ENCODE results near the gene PCID2. TPM values are rescaled to one million over a fixed set of nuclear protein-coding genes. Genes with fewer than 3 reads are reported as not detected.

PCID2 gene
- total and polyA plus RNA-seq, 2 of the 13 experiments (the other 11 are each of a cell fraction or from before 2014, with no cell fraction given), result 65.0 to 111 TPM

DNA sequence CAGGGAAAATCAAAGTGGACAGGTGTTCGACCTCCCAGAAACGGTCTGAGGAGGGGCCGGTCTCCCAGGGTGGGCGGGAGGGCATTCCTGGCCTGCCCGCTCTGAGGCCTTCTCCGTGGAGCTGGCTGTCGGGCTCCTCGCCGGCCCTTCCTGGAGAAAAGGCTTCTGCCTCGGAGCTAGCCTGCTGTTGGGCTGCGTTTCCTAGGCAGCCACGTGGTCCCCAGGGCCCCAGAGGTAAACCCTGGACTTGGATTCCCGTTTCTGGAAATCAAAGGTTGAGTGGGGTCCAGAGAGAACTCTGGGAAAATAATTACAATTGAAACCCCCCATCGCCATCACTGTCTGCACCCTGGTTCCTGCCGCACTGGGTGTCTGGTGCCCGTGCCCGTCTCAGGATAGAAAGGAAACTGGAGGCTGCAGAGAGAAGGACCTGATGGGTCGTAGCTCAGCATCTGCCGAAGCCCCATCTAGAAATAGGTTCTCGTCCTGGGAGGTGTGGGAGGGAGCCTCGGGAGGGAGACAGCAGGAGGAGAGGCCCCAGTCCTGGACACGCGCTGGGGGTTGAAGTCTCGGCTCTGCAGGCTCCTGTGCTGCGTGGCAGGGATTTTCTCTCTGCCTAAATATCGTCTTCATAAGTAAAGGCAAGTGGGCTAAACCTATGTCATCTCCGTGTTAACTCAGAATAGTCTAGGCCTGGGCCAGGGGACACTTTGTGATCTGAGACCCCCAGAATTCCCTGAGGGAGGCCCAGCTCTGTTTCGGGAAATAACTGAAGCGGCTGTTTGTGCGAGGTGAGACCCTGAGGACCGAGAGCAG, 57.7 kb downstream of the PCID2 start (continued):
- TF ChIP-seq, protein P1, sequence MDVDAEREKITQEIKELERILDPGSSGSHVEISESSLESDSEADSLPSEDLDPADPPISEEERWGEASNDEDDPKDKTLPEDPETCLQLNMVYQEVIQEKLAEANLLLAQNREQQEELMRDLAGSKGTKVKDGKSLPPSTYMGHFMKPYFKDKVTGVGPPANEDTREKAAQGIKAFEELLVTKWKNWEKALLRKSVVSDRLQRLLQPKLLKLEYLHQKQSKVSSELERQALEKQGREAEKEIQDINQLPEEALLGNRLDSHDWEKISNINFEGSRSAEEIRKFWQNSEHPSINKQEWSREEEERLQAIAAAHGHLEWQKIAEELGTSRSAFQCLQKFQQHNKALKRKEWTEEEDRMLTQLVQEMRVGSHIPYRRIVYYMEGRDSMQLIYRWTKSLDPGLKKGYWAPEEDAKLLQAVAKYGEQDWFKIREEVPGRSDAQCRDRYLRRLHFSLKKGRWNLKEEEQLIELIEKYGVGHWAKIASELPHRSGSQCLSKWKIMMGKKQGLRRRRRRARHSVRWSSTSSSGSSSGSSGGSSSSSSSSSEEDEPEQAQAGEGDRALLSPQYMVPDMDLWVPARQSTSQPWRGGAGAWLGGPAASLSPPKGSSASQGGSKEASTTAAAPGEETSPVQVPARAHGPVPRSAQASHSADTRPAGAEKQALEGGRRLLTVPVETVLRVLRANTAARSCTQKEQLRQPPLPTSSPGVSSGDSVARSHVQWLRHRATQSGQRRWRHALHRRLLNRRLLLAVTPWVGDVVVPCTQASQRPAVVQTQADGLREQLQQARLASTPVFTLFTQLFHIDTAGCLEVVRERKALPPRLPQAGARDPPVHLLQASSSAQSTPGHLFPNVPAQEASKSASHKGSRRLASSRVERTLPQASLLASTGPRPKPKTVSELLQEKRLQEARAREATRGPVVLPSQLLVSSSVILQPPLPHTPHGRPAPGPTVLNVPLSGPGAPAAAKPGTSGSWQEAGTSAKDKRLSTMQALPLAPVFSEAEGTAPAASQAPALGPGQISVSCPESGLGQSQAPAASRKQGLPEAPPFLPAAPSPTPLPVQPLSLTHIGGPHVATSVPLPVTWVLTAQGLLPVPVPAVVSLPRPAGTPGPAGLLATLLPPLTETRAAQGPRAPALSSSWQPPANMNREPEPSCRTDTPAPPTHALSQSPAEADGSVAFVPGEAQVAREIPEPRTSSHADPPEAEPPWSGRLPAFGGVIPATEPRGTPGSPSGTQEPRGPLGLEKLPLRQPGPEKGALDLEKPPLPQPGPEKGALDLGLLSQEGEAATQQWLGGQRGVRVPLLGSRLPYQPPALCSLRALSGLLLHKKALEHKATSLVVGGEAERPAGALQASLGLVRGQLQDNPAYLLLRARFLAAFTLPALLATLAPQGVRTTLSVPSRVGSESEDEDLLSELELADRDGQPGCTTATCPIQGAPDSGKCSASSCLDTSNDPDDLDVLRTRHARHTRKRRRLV (CRISPR knock-in tag; IDR thresholded peaks at IDR 0.05), result peak; percentile 16; the same call in 1 of the 2 replicates
- TF ChIP-seq ZSCAN9 (CRISPR knock-in tag; IDR thresholded peaks at IDR 0.05; ENCODE audit: borderline replicate concordance) (no peak), ZIK1 (CRISPR knock-in tag; IDR thresholded peaks at IDR 0.05; ENCODE audit: borderline replicate concordance, low read depth) (no peak), ZBTB38 (CRISPR knock-in tag; IDR thresholded peaks at IDR 0.05) (peak; percentile 50; the same call in 1 of the 2 replicates), ESRRA (CRISPR knock-in tag; IDR thresholded peaks at IDR 0.05; ENCODE audit: low read depth) (0 out of 2 replicates have a peak, but pooled peaks have one; percentile 23), TP53 (CRISPR knock-in tag; conservative IDR thresholded peaks at IDR 0.05) (no peak), ZNF543 (CRISPR knock-in tag; IDR thresholded peaks at IDR 0.05) (no peak), TBX2 (CRISPR knock-in tag; IDR thresholded peaks at IDR 0.05; ENCODE audit: borderline replicate concordance) (0 out of 2 replicates have a peak, but pooled peaks have one; percentile 9), ZFY (CRISPR knock-in tag; IDR thresholded peaks at IDR 0.05) (peak; percentile 78), ELF4 (CRISPR knock-in tag; IDR thresholded peaks at IDR 0.05; ENCODE audit: borderline replicate concordance) (0 out of 2 replicates have a peak, but pooled peaks have one; percentile 14), FOXC1 (CRISPR knock-in tag; IDR thresholded peaks at IDR 0.05; ENCODE audit: borderline replicate concordance) (no peak), MYC (CRISPR knock-in tag; IDR thresholded peaks at IDR 0.05; ENCODE audit: borderline replicate concordance) (peak; percentile 63; the same call in 1 of the 2 replicates), MED13 (CRISPR knock-in tag; IDR thresholded peaks at IDR 0.05) (peak; percentile 50; the same call in 1 of the 2 replicates), DRAP1 (CRISPR knock-in tag; IDR thresholded peaks at IDR 0.05) (no peak), MZF1 (CRISPR knock-in tag; IDR thresholded peaks at IDR 0.05; ENCODE audit: borderline replicate concordance) (no peak), MTA1 (CRISPR knock-in tag; IDR thresholded peaks at IDR 0.05; ENCODE audit: borderline replicate concordance) (peak; percentile 6; the same call in 1 of the 2 replicates)
- TF ChIP-seq, protein P2, sequence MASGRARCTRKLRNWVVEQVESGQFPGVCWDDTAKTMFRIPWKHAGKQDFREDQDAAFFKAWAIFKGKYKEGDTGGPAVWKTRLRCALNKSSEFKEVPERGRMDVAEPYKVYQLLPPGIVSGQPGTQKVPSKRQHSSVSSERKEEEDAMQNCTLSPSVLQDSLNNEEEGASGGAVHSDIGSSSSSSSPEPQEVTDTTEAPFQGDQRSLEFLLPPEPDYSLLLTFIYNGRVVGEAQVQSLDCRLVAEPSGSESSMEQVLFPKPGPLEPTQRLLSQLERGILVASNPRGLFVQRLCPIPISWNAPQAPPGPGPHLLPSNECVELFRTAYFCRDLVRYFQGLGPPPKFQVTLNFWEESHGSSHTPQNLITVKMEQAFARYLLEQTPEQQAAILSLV (CRISPR knock-in tag; IDR thresholded peaks at IDR 0.05; ENCODE audit: borderline replicate concordance), result peak; percentile 10; the same call in 1 of the 2 replicates
- TF ChIP-seq, protein P3, sequence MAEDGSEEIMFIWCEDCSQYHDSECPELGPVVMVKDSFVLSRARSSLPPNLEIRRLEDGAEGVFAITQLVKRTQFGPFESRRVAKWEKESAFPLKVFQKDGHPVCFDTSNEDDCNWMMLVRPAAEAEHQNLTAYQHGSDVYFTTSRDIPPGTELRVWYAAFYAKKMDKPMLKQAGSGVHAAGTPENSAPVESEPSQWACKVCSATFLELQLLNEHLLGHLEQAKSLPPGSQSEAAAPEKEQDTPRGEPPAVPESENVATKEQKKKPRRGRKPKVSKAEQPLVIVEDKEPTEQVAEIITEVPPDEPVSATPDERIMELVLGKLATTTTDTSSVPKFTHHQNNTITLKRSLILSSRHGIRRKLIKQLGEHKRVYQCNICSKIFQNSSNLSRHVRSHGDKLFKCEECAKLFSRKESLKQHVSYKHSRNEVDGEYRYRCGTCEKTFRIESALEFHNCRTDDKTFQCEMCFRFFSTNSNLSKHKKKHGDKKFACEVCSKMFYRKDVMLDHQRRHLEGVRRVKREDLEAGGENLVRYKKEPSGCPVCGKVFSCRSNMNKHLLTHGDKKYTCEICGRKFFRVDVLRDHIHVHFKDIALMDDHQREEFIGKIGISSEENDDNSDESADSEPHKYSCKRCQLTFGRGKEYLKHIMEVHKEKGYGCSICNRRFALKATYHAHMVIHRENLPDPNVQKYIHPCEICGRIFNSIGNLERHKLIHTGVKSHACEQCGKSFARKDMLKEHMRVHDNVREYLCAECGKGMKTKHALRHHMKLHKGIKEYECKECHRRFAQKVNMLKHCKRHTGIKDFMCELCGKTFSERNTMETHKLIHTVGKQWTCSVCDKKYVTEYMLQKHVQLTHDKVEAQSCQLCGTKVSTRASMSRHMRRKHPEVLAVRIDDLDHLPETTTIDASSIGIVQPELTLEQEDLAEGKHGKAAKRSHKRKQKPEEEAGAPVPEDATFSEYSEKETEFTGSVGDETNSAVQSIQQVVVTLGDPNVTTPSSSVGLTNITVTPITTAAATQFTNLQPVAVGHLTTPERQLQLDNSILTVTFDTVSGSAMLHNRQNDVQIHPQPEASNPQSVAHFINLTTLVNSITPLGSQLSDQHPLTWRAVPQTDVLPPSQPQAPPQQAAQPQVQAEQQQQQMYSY (CRISPR knock-in tag; IDR thresholded peaks at IDR 0.05), result peak; percentile 65; the same call in 1 of the 2 replicates

All from HepG2 (cell line).